ENCODE results near the gene MATN4. TPM values are rescaled to one million over a fixed set of nuclear protein-coding genes. Genes with fewer than 3 reads are reported as not detected.

Gene MATN4
- total and polyA plus RNA-seq, 2 donors (not counting 1 experiment from before 2014, with no cell fraction given): not detected

- POLR2A ChIA-PET: no interaction called here
- peaks cover 0 to 3% (median 0%) of the 10 kb centered on the region in 3 donors for H3K9me3 ChIP-seq (ENCODE audit: control extremely low read depth in 1 of 3, control insufficient read depth in 2 of 3, insufficient read depth in 1 of 3, low read length in 2 of 3)
- peaks cover 47% of the 10 kb centered on the region for H3K27me3 Mint-ChIP-seq
Measured at GRCh38 chr20:45258664-45259063, 49.4 kb downstream of the MATN4 start.

GRCh38 chr20:45258259-45258658 lies 49.8 kb downstream of the MATN4 start:
- H3K79me2 ChIP-seq (ENCODE audit: control insufficient read depth, insufficient read depth, low read length): no peaks in the 10 kb centered on the region
- POLR2A ChIA-PET: no interaction called here
- Mint-ChIP-seq H3K27me3 (peaks cover 51% of the 10 kb centered on the region), H3K4me1 (no peaks in the 10 kb centered on the region), H3K4me3 (no peak overlapping the region), H3K9me3 (ENCODE audit: insufficient read depth) (no peaks in the 10 kb centered on the region), H3K27ac (no peak overlapping the region)
- H3K9ac ChIP-seq (ENCODE audit: low read length): no peak overlapping the region
- H3K4me2 ChIP-seq (replicated peaks; ENCODE audit: low read depth, low read length, poor library complexity, severe bottlenecking): no peak overlapping the region
- intact Hi-C loops (cut with micrococcal nuclease): no loop called here
- CTCF ChIA-PET: no interaction called here
- no peaks in the 10 kb centered on the region for H3K36me3 ChIP-seq (replicated peaks in 1 of 2; ENCODE audit: control extremely low read depth in 1 of 2, control insufficient read depth in 1 of 2, extremely low read depth in 1 of 2, insufficient read depth in 2 of 2, low read length in 1 of 2)
- H3K9me3 ChIP-seq (ENCODE audit: control extremely low read depth in 1 of 3, control insufficient read depth in 2 of 3, insufficient read depth in 1 of 3, low read length in 2 of 3): peaks cover 0 to 3% (median 0%) of the 10 kb centered on the region in 3 donors
- ATAC-seq (ENCODE audit: low read depth) (no peak), DNase-seq (no peak)
- H3K4me1 ChIP-seq (ENCODE audit: control insufficient read depth in 2 of 2, insufficient read depth in 2 of 2, low read length in 2 of 2): no peaks in the 10 kb centered on the region
- no peak overlapping the region for H3K27ac ChIP-seq (ENCODE audit: low read length in 2 of 2)
- H4K20me1 ChIP-seq (ENCODE audit: control insufficient read depth, insufficient read depth, low read length, poor library complexity, severe bottlenecking): no peaks in the 10 kb centered on the region
- WGBS (ENCODE audit: insufficient coverage): 86% methylated on average over 1 of the region's 3 CpGs
- no peak overlapping the region for H3K4me3 ChIP-seq (ENCODE audit: control extremely low read depth in 1 of 5, extremely low read depth in 1 of 5, insufficient read depth in 1 of 5, low read depth in 2 of 5, low read length in 4 of 5)
- H2AFZ ChIP-seq (ENCODE audit: insufficient read depth, low read depth, low read length, poor library complexity, severe bottlenecking): no peak overlapping the region
- peaks cover 0 to 11% (median 6%) of the 10 kb centered on the region in 4 experiments for H3K27me3 ChIP-seq (replicated peaks in 1 of 4; ENCODE audit: control extremely low read depth in 1 of 4, control insufficient read depth in 3 of 4, insufficient read depth in 4 of 4, low read length in 3 of 4)
- TF ChIP-seq CTCF (IDR thresholded peaks at IDR 0.05) (no peak), EZH2 (IDR thresholded peaks at IDR 0.05; ENCODE audit: borderline replicate concordance, insufficient read depth, low read depth, low read length, poor library complexity, severe bottlenecking) (no peak)

More at GRCh38 chr20:45258664-45259063, 49.4 kb downstream of the MATN4 start:
- Mint-ChIP-seq H3K4me1 (no peaks in the 10 kb centered on the region), H3K27ac (no peak overlapping the region), H3K4me3 (no peak overlapping the region), H3K9me3 (ENCODE audit: insufficient read depth) (no peaks in the 10 kb centered on the region)
- Histone ChIP-seq H3K4me3 (ENCODE audit: control extremely low read depth in 1 of 5, extremely low read depth in 1 of 5, insufficient read depth in 1 of 5, low read depth in 2 of 5, low read length in 4 of 5) (no peak overlapping the region), H3K27ac (ENCODE audit: low read length in 2 of 2) (no peak overlapping the region), H3K4me2 (replicated peaks; ENCODE audit: low read depth, low read length, poor library complexity, severe bottlenecking) (no peak overlapping the region), H4K20me1 (ENCODE audit: control insufficient read depth, insufficient read depth, low read length, poor library complexity, severe bottlenecking) (no peaks in the 10 kb centered on the region), H3K4me1 (ENCODE audit: control insufficient read depth in 2 of 2, insufficient read depth in 2 of 2, low read length in 2 of 2) (no peaks in the 10 kb centered on the region), H3K36me3 (replicated peaks in 1 of 2; ENCODE audit: control extremely low read depth in 1 of 2, control insufficient read depth in 1 of 2, extremely low read depth in 1 of 2, insufficient read depth in 2 of 2, low read length in 1 of 2) (no peaks in the 10 kb centered on the region), H3K27me3 (replicated peaks in 1 of 4; ENCODE audit: control extremely low read depth in 1 of 4, control insufficient read depth in 3 of 4, insufficient read depth in 4 of 4, low read length in 3 of 4) (peaks cover 0 to 11% (median 5%) of the 10 kb centered on the region in 4 experiments), H3K9ac (ENCODE audit: low read length) (no peak overlapping the region), H3K79me2 (ENCODE audit: control insufficient read depth, insufficient read depth, low read length) (no peaks in the 10 kb centered on the region), H2AFZ (ENCODE audit: insufficient read depth, low read depth, low read length, poor library complexity, severe bottlenecking) (no peak overlapping the region)
- 50% methylated on average over 1 of the region's 2 CpGs for WGBS (ENCODE audit: insufficient coverage)
- intact Hi-C loops (cut with micrococcal nuclease): no loop called here
- no peak for TF ChIP-seq CTCF (IDR thresholded peaks at IDR 0.05)
- CTCF ChIA-PET: no interaction called here
- no peak for DNase-seq
- no peak for ATAC-seq (ENCODE audit: low read depth)
